Putamen (tissue), 1 donor: ENCODE data around the gene CASQ2.

Source experiments
- DNase-seq: peaks from one replicate; pipeline ENCODE4 v3.0.0-alpha.2; 2016; ENCODE audit warnings: low spot score

The CASQ2 gene

DNA sequence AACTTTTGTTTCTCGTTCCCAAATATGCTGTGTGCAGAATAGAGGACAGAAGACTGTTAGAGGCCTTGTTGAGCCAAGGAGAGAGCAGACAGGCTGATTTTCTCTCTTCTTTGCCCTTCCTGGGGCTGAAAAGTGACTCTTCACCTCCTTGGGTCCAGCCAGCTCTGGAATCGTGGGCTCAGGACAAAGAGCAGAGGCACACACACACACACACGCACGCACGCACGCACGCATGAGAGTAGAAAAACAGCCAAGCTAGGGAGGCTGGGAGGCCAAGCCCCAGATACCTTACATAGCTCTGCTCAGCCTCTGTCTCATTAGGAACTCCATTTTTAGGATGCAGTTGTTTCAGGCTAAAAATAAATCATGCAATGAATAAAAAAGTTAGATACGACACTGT is at the start of gene CASQ2:
Gene CASQ2, minus strand, starts transcription at position 166 of the 400 bp plus-strand sequence. CDS start 173 bp downstream, outside the sequence.
- no peak for DNase-seq

DNA sequence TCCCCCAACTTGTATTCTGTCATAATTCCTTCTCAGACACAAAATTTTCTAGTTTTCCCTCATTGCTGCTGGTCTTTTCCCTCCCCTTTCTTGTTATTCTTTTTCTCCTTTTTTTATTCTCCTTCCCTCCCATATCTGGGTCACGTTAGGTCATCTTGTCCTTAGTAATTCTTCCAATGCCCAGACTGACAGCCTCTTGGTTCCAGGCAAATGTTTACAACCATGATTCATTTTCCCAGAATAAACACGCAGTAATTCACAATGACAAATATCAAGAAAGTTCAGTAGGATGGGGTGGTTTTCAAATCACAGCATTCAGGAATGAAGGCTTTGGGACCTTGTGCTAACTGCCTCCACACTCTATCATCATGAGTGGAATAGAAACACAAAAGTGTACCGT is 47.2 kb upstream of the CASQ2 start:
- no peak for DNase-seq

DNA sequence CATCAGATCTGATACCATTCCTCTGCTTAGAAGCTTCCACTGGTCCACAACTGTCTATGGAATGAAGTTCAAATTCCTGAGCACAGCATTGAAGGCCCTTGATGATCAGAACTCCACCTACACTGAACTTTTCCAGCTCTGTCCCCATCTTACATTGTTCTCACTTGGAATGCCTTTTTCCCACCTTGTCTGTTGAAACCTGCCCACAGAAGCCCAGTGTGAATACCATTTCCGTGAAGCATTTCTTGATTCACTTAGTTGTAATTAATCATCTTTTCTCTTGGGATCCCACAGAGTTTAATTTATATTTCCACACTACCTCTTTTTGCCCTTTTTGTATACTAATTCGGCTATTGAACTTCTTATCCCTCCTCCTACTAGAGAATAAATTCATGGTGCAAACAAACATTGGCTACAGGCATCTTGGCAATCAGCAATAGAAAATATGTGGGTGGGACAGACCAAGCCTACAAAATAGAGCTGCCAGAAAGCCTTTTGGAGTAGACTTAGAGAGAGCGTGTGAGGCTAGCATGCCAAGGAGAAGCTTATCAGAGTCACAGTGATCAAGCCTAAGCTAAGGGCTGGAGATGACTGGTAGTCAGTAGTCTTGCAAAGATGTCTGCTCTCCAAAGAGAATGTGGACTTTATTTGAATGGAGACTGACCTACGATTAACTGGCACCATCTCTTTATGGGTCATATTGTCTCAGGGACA is 46.3 kb upstream of the CASQ2 start:
- no peak for DNase-seq

DNA sequence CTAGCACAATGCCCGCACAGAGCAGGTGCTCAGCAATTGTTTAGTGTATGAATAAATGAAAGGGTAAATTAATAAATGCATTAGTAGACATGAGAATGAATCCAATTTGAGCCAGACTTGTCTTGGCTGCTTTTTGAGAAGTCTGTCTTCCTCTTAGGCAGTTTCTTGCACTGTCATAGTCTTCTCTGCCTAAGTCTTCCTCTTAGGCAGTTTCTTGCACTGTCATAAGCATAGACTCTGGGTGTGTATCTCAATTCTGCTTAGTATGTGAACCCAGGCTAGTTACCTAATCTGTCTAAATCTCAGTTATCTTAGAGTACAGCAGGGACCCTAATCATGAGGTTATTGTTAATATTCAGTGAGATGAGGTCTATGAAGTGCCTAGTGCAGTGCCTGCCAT is 45.2 kb upstream of the CASQ2 start:
- no peak for DNase-seq

DNA sequence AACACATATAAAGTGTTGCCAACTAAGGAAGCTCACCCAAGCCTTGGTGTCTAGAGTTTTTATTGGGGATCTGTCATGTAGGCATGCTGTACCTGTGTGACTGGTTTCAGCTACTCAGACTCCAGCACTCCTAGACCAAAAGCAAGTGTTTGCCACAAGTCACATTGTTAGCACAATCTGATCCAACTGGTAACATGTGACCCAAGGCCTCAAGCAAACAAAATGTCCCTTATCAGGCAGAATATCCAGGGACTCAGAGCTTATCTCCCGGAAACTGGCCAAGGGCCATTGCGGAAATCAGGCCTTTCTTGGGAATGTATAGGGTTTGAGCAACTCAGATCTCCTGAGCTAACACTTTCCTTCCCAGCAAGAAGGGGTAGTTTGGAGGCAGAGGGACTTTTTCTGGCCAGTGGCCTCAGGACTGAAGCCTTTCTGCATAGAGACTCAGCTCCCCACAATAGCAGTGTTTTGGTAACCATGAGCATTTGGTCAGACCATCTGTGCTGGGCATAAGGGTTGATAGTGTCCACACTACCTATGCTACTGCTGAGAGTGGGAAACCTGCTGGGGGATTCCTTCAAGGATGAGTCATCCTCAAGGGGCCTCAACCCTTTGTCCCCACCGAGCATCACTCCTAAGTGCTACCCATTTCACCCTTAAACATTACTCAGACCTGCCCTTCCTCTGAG is 42.8 kb upstream of the CASQ2 start:
- no peak for DNase-seq

DNA sequence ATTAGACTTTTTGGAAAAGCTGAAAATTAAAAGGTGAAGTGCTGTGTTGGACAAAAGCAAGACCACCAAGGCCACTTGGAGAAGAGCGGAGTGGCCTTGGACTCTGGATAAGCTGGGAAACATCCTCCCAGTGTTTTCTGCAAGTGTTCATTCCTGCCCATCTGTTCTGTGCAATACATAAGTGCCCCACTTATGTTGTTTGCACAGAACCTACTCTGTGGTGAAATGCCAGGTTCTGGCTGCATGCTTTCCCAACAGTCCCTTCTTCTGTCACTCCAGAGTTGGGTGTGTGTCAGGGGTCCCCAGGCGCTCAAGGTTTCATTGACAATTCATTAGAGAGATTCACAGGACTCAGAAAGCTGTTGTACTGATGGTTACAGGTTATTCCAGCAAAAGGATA is 42.1 kb upstream of the CASQ2 start:
- no peak for DNase-seq

DNA sequence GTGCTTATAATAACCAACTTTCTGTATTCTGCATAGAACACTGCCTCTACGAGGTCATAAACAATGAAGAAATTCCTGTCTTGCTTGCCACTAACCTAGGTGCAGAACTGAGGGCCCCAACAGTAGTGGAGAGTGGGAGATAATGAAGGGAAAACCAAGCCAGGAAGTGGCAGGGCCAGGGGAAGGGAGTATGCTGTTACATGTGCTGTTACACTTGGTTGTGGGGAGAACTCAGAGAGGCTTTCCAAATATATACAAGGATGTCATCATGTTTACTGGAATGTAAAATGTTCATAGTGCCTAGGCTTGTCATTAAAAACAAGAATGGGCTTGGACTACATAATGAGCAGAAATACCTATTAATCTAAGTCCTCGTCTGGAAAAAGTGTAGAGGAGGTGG is 41.3 kb upstream of the CASQ2 start:
- no peak for DNase-seq

DNA sequence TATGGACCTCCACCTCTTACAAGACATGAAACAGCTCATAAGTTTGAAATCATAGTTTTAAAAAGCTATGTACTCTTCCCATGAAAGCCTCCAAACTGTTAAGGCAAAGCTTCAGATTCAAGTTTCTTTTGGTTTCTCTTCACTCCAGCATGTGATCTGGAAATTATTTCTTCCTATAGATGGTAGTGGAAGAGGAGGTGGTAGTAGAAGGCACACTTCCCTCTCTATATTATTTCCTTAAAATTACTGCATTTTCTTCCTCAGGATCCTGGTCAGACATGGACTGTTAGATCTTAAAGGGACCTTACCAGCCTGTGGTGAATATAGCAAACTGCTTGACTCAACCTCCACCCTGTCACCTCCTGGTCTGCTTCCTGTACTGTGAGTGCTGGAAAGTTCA is 40.6 kb upstream of the CASQ2 start:
- no peak for DNase-seq

DNA sequence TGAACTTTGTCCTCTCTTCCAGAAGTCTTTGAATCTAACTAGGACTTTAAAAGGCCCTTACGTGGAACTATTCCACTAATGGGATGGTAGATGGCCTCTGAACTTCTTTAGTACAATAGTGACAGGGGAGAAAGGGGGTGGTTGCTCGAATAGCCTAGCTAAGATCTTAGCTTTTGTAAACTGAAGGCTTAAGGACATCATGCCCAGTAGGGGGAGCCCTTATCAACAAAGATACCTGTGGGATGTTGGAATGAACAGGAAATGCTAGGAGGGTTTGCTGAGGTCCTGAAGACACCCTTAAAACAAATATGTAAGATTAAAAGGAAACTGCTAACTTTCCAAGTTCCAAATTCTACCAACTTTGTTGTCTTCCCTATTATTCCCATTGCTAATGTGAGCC is 39.2 kb upstream of the CASQ2 start:
- peak; percentile 63 for DNase-seq

DNA sequence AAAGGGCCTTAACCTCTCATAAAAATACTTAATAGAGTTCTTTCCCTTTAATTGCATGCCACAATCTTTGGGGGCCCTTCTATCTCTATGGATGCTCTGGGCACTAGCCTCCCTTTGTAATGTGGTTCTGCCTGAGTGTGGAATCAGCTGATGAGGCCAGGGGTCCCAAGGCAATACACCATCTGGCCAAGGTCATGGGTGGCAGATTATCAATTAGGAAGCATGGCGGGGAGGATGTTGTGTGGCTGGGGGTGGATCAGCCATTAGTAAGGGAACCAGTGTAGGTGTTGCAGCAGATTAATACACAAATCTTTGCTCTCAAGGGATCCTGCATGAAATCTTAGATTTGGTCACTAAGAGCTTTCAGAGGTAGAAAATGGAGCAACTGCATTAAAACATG is 37.1 kb upstream of the CASQ2 start:
- DNase-seq = no peak

DNA sequence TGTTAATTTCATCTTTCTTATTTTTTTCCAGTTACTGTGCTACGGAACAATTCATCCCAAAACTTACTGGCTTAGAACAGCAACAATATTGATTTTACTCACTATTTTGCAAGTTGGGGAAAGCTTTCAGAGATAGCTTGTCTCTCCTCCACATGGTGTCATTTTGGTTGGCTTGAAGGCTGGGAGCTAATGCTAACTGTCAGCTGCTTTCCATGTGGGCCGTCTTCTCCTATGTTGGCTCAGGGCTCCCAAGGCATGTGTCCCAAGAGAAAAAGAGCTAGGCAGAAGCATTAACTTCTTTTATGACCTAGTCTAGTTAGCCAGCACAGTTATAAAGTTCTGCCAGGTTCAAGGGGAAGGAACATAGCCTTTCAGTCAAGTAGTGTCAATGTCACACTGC is 33.9 kb upstream of the CASQ2 start:
- no peak for DNase-seq

DNA sequence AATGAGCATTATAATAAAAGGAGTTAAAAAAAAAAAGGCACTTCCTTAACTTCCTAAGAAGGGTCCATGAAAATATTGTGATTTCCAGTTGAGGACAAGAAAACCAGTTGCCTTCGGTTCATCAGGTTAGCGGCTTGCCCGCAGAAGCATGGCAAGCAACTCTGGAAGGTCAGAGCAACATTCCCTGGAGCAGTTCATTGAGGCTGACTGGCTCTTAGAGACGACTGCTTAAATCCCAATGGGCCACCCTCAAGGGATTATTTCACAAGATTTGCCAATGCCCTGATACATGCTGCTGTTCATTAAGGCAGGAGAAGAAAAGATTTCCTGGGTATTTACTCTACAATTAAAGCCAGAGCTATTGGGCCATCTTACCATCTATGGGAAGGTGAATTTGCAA is 29.0 kb upstream of the CASQ2 start:
- no peak for DNase-seq

DNA sequence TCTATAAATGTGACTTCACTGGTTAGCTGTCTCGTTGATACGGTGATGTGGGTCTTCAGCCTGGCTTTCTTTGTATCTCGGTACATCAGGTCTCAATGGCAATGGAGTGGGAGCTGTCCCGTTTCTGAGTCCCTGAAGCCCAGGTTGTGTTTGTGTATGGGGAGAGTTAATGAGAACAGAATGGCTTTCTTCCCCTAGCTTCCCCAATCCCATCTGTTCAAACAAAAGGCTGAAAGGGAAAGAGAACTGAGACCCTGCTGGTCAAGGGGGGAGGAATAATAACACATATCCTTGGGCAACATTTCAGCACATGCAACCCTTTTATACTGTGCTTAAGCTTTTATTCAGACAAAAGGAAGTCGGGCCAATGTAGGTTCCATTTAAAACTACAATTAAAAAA is 28.4 kb upstream of the CASQ2 start:
- DNase-seq = no peak

DNA sequence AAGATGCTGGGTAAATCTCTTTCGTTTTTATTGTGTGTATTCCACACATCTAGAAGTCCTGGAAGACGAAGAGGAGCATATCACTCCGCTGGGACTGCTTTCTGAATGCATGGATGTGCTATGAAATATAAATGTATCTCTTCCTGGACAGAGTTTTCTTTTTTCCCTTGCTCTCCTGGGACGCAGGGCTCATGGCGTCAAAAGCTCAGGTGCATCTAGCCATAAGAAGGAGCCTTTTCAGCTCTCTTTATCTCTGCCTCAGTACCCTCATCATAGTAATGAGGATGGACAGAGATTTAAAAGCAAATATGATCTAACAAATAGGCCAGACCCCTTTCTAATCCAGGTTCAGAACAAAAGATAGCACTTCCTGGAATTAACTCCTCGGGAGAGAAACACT is 27.5 kb upstream of the CASQ2 start:
- no peak for DNase-seq

DNA sequence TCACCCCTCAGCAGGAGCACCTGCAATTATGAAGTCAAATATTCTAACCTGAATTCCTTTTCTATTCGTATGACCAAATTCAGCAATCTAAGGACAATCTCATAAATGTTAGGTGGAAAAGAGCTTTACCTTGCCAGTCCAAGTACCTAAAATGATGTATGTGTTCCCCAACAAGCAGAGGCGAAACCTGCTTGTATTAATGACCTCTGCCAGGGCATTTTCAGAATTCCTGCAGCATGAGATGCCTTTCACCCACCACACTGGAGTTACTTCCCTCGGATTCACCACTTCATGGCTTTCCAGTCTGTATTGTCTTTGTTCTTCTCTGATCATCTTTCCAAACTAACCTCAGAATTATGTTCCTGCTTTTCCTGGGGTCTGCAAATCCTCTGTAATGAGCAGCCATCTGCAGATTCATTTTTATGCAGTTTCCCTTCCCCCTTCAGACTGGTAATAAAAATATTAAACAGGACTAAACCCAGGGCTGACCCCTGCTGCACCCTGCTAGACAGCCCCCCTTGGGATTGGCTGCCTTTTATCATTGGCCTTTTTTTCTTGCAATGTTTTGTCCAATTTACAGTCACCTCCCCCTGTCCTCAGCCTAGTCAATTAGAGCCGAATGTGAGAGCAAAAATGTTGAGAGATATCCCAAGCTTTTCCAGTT is 26.6 kb upstream of the CASQ2 start:
- DNase-seq = no peak

DNA sequence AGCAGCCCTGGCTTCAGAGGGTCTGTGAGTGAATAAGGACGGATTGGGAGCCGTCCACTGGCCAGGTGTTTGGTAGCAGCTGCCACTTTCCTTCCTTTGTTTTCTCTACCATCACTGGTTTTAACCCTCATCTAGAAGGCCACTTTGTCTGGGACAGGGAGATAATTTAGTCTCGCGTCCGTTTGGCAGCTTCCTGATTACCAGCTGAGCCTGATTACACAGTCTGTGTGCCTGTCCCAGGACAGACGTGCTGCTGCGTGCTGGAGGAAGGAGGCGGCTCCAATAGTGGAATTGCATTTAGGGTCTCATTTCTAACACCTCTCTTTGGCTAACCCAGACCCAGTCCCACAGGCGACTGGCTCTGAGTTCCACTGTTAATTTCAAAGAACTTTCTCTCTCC is 24.6 kb upstream of the CASQ2 start:
- DNase-seq = no peak

DNA sequence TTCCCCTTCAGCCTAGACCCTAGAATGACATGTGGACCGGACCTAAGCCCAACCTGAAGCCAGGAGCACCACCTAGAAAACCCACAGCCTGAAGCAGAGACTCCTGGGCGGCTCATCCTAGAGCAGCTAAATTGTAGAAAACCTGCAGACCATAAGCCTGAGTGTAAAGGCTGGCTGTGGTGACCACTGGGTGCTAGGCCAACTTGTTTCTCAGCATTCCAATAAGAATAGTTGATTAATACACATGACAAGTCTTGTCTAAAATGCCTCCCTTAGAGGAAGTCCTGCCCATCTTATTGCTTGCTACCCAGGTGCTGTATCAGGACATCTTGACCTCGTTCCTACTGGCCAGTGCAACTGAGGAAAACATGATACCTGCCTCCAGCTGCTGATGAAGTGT is 23.3 kb upstream of the CASQ2 start:
- DNase-seq = no peak

DNA sequence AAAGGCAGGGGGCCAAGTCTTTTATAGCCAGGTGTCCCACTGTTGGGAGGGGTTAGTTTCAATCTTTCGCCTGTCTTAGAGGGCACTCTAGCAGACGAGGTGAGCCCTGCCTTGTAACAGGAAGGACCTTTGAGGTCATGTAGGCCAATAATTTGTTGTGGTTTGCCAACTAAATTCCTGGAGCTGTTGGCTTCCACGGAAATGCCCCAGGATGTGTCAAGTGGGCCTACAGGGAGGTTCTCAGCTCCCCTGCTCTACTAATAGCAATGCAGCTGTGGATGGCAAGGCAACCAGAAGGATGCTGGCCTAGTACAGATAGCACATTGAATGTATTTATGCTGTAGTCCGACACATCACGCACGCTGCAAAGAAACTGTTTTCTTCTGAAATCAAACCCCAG is 22.3 kb upstream of the CASQ2 start:
- DNase-seq = no peak

DNA sequence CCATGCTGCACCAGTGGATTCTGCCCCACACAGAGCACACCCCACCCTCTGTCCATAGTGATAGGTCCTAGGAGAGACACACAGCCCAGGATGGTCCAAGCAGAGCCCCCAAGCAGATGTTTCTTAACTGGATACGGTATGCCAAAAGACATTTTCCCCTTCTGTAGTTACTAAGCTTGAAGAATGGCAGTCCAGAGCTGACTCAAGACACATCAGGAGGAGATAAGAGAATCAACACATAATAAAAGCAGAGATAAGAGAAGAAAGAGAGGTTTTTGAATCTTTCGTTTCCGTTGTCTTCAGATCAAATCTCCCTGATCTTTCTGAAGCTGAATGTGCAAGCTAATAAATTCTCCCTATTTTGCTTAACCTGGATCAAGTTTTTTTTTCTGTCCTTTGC is 21.8 kb upstream of the CASQ2 start:
- DNase-seq = no peak

DNA sequence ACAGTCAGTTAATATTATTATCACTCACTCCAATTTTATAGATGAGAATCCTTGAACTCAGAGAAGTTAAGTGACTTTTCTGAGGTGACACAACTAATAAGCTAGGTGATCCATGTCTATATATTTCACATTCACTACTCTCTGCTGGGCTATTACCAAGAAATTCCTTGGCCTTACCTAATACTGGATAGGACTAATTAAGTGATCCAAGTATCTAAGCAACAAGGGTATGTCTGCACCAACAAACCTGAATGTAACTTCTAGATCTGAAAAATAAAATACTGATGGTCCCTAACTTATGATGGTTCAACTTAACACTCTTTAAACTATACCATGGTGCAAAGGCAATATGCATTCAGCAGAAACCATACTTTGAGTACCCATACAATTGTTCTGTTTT is 14.8 kb upstream of the CASQ2 start:
- DNase-seq = no peak

DNA sequence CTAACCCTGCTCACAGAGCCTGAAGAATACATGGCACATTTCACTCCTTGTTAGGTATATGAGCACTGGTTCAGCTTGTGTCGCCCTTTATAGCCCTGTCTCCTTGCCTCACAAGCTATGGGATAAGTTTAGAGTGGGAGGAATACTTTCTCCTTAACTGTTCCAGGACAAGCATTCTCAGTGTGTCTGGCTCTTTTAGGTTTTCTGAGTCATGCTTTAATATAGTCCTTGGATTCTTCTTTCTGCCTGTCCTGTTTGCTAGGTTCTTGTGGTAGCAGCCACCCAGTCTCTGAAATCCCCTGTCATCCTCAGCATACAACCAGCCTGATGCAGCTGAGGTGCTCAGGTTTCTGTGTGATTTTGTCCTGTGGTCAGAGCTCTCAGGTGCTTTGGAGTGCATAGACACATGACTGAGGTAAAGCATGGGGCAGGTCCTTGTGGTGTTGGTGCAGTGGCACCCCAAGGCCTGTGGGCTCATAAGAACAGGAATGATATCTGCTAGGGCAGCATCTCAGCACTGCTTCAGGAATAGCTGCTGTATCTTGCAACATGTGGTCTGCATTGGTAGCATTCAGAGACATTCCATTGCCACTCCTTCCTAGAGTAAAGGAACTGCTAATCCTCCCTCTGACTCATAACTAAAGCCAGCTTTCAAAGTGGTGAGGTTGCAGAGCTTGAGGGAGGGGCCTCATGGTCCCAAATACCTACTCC is 14.2 kb upstream of the CASQ2 start:
- DNase-seq = no peak

DNA sequence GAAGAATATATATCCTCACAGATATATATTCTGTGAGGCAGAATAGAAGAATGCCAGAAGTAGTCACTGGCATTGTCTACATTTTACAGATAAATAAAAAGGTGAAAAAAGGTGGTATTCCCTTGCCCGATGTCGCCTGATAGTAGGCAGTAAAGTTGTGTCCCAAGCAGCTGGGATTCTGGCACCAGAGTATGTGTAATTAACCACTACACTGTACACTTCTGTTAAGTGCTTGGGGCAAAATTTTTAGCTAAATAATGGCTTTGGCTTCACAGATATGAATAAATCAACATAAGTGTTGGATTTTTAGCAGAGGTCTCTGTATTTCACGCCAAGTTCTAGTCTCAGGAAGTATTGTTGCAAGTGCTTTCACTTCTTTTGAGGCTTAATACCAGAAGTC is 13.3 kb upstream of the CASQ2 start:
- no peak for DNase-seq

DNA sequence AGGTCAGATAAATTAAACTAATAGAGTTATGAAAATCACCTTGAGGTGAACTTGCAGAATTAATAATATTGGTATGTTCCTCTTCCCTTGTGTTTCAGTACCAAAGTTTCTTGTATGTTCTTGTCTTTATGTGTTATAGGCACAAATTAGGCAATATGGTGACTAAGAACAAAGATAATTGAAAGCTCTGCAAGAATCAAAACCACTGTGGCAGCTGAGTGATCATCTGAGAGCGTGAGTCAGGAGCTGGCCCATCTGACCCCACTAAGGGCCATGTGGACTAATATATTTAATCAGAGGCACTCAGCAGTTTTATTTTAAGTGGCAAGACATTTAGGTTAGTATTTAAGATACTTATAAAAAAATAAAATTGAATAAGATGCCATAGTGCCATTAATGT is 12.8 kb upstream of the CASQ2 start:
- DNase-seq = no peak
